Caco-2 (cell line): ENCODE measurements around the gene PARP3. TPM values are rescaled to one million over a fixed set of nuclear protein-coding genes. Genes with fewer than 3 reads are reported as not detected.

Experiments used
- BruUV-seq: library from RNA; stranded (reverse); fragments of 400-500 nt; replicated peaks from 2 replicates; lab custom pipeline; 2021; lab: Mats Ljungman, UMichigan
- CTCF ChIA-PET: fragments of 300-600 bp; sonication (Branson Sonifier 250); formaldehyde crosslinking; loops from one replicate; lab custom pipeline; 2022; ENCODE audit warnings: antibody characterized with exemption; lab: Charles Lee
- POLR2A ChIA-PET: fragments of 300-600 bp; sonication (Branson Sonifier 250); formaldehyde crosslinking; loops from one replicate; lab custom pipeline; 2022; ENCODE audit warnings: antibody characterized with exemption; lab: Charles Lee
- DNase-seq, 2 experiments: peaks; one replicate each; pipeline versions ENCODE4 v3.0.0 to v3.0.0-alpha.2; 2020 to 2022
- H3K27me3 ChIP-seq: replicated peaks from 2 replicates; pipeline ENCODE4 v1.6.0; 2011; ENCODE audit warnings: low read length; ENCODE audit not compliant: control insufficient read depth, insufficient read depth
- H3K36me3 ChIP-seq: 2 replicates; pipeline ENCODE4 v1.5.1; 2011; ENCODE audit warnings: low read length; ENCODE audit not compliant: control insufficient read depth, insufficient read depth
- H3K4me1 ChIP-seq: fragments of 250-450 bp; sonication (Bioruptor Pico); 2 replicates; pipeline ENCODE4 v1.5.1; 2020; ENCODE audit warnings: mild to moderate bottlenecking
- H3K4me3 ChIP-seq: 2 replicates; pipeline ENCODE4 v1.5.1; 2011; ENCODE audit warnings: low read depth, mild to moderate bottlenecking, control low read depth, low read length
- H3K9me3 ChIP-seq: fragments of 250-450 bp; sonication (Bioruptor Pico); 2 replicates; pipeline ENCODE4 v1.5.1; 2020; ENCODE audit warnings: mild to moderate bottlenecking, moderate library complexity
- H3K27ac Mint-ChIP-seq: one replicate; pipeline ENCODE4 v1.8.0; 2022; ENCODE audit warnings: mixed read lengths; ENCODE audit not compliant: unreplicated experiment
- H3K27me3 Mint-ChIP-seq: one replicate; pipeline ENCODE4 v1.8.0; 2022; ENCODE audit warnings: mixed read lengths; ENCODE audit not compliant: insufficient read depth, unreplicated experiment
- H3K36me3 Mint-ChIP-seq: one replicate; pipeline ENCODE4 v1.8.0; 2022; ENCODE audit warnings: mild to moderate bottlenecking, mixed read lengths; ENCODE audit not compliant: insufficient read depth, unreplicated experiment
- H3K4me1 Mint-ChIP-seq: one replicate; pipeline ENCODE4 v1.8.0; 2022; ENCODE audit warnings: low read depth, mixed read lengths; ENCODE audit not compliant: unreplicated experiment
- H3K4me3 Mint-ChIP-seq: one replicate; pipeline ENCODE4 v1.8.0; 2022; ENCODE audit warnings: mild to moderate bottlenecking, moderate library complexity, mixed read lengths; ENCODE audit not compliant: unreplicated experiment
- H3K9me3 Mint-ChIP-seq: one replicate; pipeline ENCODE4 v1.8.0; 2022; ENCODE audit warnings: mixed read lengths; ENCODE audit not compliant: unreplicated experiment
- intact Hi-C: fragments of 100-400 bp; cut with micrococcal nuclease; formaldehyde crosslinking; loops from one replicate; pipeline ENCODE4 v1.10.0; 2022; ENCODE audit not compliant: unreplicated experiment
- total RNA-seq: library from RNA; stranded (reverse); gene quantifications from 2 replicates; pipeline ENCODE4 v1.2.3, GENCODE V29; 2022
- TF ChIP-seq, protein P1 (sequence below), 2 experiments: fragments of 200-600 bp in 1 of 2; IDR thresholded peaks; 1 replicate in 1 of 2; 2 replicates in 1 of 2; pipeline versions ENCODE4 v1.5.1 to v1.8.0; 2011 to 2022; ENCODE audit warnings: antibody characterized with exemption in 1 of 2, control low read depth in 1 of 2, inconsistent platforms in 1 of 2, low read depth in 1 of 2, low read length in 1 of 2, mild to moderate bottlenecking in 1 of 2, moderate library complexity in 1 of 2; ENCODE audit not compliant: insufficient read depth in 1 of 2, severe bottlenecking in 1 of 2, unreplicated experiment in 1 of 2

Gene PARP3
- total RNA-seq, 1 experiment from 2014 or later: 3.3 TPM

DNA sequence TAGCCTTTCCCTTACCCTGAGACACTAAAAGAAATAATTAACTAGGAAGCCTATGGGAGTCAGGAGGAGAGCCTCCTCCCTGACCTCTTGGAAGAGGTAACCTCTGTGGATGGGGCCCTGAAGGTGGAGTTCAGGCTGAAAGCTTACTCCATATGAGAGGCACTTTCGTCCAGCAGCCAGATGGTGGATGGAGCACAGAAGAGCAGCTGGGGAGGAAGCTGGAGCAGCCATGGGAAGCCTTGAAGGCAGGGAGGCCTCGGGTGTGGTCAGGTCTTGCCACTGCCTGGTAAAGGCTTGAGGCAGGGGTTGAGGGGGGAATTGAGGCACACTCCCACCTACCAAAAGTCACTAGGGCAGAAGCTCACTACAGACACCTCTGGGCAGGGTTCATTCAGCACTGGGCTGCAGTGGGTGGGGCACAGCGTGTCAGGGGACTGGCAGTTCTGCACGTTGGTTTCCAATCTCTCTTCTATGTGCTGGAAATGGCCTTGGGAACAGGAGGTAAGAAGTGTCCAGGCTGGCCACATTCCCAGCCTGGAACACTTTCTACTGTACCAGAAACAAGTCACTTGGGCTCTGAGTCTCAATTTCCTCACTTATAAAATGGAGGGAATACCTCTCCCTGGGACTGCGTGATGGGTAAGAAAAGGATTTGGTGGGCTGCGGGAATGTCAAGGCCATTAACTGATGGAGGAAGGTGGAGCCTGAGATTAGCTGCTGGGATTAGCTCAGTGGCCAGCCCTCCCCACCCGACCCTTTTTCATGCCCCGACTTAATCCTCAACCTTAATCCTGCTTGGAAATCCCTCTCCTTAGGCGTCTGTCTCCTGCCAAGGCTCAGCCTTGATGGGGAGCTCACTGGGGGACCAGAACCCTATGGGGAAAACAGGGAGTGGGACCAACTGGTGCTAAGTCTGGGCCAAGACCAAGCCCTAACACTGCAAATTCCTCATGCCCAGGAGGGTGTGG, 19.7 kb downstream of the PARP3 start:
- BruUV-seq: no TSS peak

DNA sequence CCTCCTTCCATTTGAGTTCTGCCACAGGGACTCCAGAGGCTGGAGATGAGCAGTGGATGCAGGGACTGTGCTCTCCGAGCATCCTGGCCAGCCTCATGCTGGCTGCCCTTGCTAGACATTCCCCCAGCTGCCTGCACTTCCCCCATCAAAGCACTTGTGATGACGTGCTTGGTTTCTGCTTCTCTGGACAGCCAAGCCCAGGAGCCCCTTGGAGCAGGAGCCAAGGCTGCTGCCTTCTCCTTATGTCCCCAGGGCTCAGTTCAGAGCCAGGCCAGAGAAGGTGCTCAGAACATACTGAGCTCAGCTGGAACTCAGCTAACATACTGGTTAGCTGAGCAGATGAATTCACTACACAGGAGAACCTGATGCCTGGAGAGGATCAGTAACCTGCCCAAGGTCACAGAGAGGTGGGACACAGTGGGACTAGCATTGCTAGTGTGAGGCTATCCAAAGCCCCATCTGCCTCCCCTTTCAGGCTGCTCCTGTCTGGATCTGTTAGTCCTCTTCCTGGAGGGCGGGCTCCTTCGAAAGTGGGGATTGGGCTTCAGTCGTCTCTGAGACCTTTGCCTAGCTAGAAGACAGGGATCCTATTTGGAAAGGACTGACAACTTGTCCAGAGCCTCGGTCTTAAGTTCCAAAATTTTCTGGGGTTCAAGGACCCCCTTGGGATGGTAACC, 20.8 kb downstream of the PARP3 start:
- POLR2A ChIA-PET: interaction anchor here (0.6 kb wide), 1 partner anchor 22 kb away, joined by 13 read pairs; no protein-coding TSS in a partner anchor
- no peaks in the 10 kb centered on the region for H3K27me3 Mint-ChIP-seq
- H3K4me1 Mint-ChIP-seq: peaks cover 14% of the 10 kb centered on the region
- no peak for DNase-seq
- H3K36me3 ChIP-seq: no peaks in the 10 kb centered on the region
- CTCF ChIA-PET: interaction anchor here (1.0 kb wide), 1 partner anchor 22 kb away, joined by 3 read pairs; the partner anchor contains the start of gene RRP9
- TF ChIP-seq, protein P1, sequence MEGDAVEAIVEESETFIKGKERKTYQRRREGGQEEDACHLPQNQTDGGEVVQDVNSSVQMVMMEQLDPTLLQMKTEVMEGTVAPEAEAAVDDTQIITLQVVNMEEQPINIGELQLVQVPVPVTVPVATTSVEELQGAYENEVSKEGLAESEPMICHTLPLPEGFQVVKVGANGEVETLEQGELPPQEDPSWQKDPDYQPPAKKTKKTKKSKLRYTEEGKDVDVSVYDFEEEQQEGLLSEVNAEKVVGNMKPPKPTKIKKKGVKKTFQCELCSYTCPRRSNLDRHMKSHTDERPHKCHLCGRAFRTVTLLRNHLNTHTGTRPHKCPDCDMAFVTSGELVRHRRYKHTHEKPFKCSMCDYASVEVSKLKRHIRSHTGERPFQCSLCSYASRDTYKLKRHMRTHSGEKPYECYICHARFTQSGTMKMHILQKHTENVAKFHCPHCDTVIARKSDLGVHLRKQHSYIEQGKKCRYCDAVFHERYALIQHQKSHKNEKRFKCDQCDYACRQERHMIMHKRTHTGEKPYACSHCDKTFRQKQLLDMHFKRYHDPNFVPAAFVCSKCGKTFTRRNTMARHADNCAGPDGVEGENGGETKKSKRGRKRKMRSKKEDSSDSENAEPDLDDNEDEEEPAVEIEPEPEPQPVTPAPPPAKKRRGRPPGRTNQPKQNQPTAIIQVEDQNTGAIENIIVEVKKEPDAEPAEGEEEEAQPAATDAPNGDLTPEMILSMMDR (IDR thresholded peaks at IDR 0.05; ENCODE audit: insufficient read depth in 1 of 2, low read depth in 1 of 2, low read length in 1 of 2, severe bottlenecking in 1 of 2, unreplicated experiment in 1 of 2): no peak
- H3K36me3 Mint-ChIP-seq: peaks cover 11% of the 10 kb centered on the region
- intact Hi-C loops: no loop called here
- H3K9me3 ChIP-seq: no peaks in the 10 kb centered on the region
- no peaks in the 10 kb centered on the region for H3K27me3 ChIP-seq
- H3K9me3 Mint-ChIP-seq: no peaks in the 10 kb centered on the region
- H3K4me1 ChIP-seq: peaks cover 7% of the 10 kb centered on the region
- H3K4me3 Mint-ChIP-seq: no peak overlapping the region
- no peak overlapping the region for H3K4me3 ChIP-seq
- BruUV-seq: no TSS peak
- no peak overlapping the region for H3K27ac Mint-ChIP-seq

More for the DNA sequence above, 19.7 kb downstream of the PARP3 start:
- ChIA-PET CTCF (no interaction called here), POLR2A (interaction anchor here (0.6 kb wide), 1 partner anchor 23 kb away, joined by 13 read pairs; no protein-coding TSS in a partner anchor)
- Histone ChIP-seq H3K27me3 (no peaks in the 10 kb centered on the region), H3K36me3 (no peaks in the 10 kb centered on the region), H3K4me1 (peaks cover 7% of the 10 kb centered on the region), H3K9me3 (no peaks in the 10 kb centered on the region), H3K4me3 (no peak overlapping the region)
- TF ChIP-seq, protein P1 (IDR thresholded peaks at IDR 0.05; ENCODE audit: insufficient read depth in 1 of 2, low read depth in 1 of 2, low read length in 1 of 2, severe bottlenecking in 1 of 2, unreplicated experiment in 1 of 2): no peak
- Mint-ChIP-seq H3K27ac (no peak overlapping the region), H3K9me3 (no peaks in the 10 kb centered on the region), H3K4me1 (peaks cover 14% of the 10 kb centered on the region), H3K27me3 (no peaks in the 10 kb centered on the region), H3K4me3 (no peak overlapping the region), H3K36me3 (peaks cover 6% of the 10 kb centered on the region)
- intact Hi-C loops: no loop called here
- DNase-seq: no peak

DNA sequence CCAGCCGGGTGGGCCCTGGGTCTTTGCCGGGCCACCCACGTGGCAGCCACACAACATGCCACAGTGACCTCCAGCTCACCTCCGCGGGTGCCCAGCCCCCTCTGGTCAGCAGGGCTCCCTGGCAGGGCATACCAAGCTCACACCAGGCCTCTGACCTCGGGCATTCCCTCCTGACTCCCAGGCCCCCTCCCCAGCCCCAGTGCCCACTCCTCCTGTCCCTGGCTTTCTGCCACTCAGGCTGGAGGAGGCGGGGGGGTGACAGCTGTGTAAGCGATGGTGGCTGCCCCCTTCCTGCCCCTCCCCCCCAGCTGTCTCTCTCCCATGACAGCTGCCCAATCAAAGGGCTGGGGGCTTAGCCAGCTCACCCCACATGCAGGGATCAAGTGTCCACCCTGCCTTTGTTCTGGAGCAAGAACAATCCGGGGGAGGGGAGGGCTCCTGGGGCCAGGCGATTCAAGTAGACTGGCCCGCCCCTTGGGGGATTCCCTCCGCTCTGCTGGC, 21.8 kb downstream of the PARP3 start:
- DNase-seq: no peak
- no peaks in the 10 kb centered on the region for H3K9me3 ChIP-seq
- CTCF ChIA-PET: interaction anchor here (1.0 kb wide), 1 partner anchor 23 kb away, joined by 3 read pairs; the partner anchor contains the start of gene RRP9
- peaks cover 17% of the 10 kb centered on the region for H3K4me1 Mint-ChIP-seq
- no peaks in the 10 kb centered on the region for H3K27me3 ChIP-seq
- H3K4me1 ChIP-seq: peaks cover 13% of the 10 kb centered on the region
- intact Hi-C loops: no loop called here
- no peaks in the 10 kb centered on the region for H3K9me3 Mint-ChIP-seq
- peaks cover 12% of the 10 kb centered on the region for H3K36me3 Mint-ChIP-seq
- BruUV-seq: no TSS peak
- H3K27ac Mint-ChIP-seq: no peak overlapping the region
- H3K4me3 Mint-ChIP-seq: no peak overlapping the region
- H3K4me3 ChIP-seq: no peak overlapping the region
- TF ChIP-seq, protein P1 (IDR thresholded peaks at IDR 0.05; ENCODE audit: insufficient read depth in 1 of 2, low read depth in 1 of 2, low read length in 1 of 2, severe bottlenecking in 1 of 2, unreplicated experiment in 1 of 2): no peak
- POLR2A ChIA-PET: no interaction called here
- H3K36me3 ChIP-seq: no peaks in the 10 kb centered on the region
- H3K27me3 Mint-ChIP-seq: no peaks in the 10 kb centered on the region
